NCI-H345 treated with DMSO at 0.1 percent for 48 hours (cell line): ENCODE measurements around the gene ATP7A.
"Not testable (repeated sequence)": the region's sequence is repeated elsewhere in the genome, so short reads cannot be mapped to it uniquely, and the experiment has no call there.

Experiments
- DNase-seq: peaks from one replicate; lab custom pipeline; 2025; ENCODE audit not compliant: unreplicated experiment; lab: John Stamatoyannopoulos, UW

Gene ATP7A

GRCh38 chrX:77945031-77945430 is 34.5 kb downstream of the ATP7A start:
- DNase-seq: not testable (repeated sequence)

DNA sequence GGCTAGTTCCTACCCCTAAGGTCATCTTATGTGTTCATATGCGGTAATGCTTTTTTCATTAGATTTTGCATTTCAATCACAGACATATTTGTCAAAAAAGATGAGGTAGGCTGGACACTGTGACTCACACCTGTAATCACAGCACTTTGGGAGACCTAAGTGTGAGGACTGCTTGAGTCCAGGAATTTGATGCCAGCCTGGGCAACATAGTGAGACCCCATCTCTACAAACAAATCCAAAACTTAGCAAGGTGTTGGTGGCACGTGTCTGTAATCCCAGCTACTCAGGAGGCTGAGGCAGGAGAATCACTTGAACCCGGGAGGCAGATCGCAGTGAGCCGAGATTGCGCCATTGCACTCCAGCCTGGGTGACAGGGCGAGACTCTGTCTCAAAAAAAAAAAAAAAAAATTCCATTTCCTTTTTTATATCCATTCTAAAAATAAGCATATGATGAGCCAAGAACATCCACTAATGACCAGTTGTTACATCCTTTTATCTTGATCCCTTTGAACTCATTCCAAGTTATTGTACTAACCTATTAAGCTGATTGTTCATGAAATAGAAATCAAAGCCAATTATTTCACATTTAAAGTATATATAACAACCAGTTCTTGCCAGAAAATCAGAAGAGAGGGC is 35.5 kb downstream of the ATP7A start:
- no peak for DNase-seq

DNA sequence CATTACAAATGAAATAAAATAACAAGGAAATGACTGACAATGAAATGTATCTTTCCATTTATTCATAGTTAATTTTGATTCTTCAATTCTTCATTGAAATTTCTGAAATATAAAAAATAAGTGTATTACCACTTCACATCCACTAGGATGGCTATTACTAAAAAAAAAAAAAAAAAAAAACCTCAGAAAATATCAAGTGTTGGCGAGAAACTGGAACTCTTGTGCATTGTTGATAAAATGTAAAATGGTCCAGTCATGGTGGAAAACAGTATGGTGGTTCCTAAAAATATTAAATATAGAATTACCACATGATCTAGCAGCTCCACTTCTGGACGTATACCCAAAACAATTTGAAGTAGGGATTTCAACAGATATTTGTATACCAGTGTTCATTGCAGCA is 36.1 kb downstream of the ATP7A start:
- no peak for DNase-seq

GRCh38 chrX:77949840-77950239 is 39.3 kb downstream of the ATP7A start:
- DNase-seq: no peak

- DNase-seq: no peak
These were observed 41.7 kb downstream of the ATP7A start for GRCh38 chrX:77952173-77952572.

GRCh38 chrX:77953302-77953701 is 42.8 kb downstream of the ATP7A start:
- DNase-seq: no peak

GRCh38 chrX:77953708-77954107 is 43.2 kb downstream of the ATP7A start:
- DNase-seq: no peak

GRCh38 chrX:77960567-77960966 is 50.1 kb downstream of the ATP7A start:
- no peak for DNase-seq

- DNase-seq: no peak
These were observed 50.6 kb downstream of the ATP7A start for GRCh38 chrX:77961063-77961462.

- no peak for DNase-seq
These were observed 51.8 kb downstream of the ATP7A start for GRCh38 chrX:77962068-77962902.

DNA sequence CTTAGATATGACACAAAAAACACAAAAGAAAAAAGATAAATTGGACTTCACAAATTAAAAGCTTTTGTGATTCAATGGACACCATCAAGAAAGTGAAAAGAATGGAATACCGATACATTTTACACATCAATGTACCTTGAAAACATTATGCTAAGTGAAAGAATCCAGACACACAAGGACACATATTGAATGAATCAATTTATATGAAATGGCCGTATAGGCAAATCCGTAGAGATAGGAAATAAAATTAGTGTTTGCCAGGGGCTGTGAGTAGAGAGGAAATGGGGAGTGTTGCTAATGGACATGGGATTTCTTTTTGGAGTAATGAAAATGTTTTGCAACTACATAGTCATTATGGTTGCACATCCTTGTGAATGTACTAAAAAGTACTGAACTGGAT is 55.9 kb downstream of the ATP7A start:
- no peak for DNase-seq

GRCh38 chrX:77967631-77968030 is 57.1 kb downstream of the ATP7A start:
- no peak for DNase-seq

GRCh38 chrX:77969538-77969937 is 59.0 kb downstream of the ATP7A start, which contains the start of gene PGAM4:
PGAM4 (minus strand) TSS chrX:77969638; CDS start chrX:77969638, 0 bp downstream.
- no peak for DNase-seq

- DNase-seq: no peak
These were observed 65.3 kb downstream of the ATP7A start for GRCh38 chrX:77975755-77976154.

- DNase-seq: no peak
These were observed 66.6 kb downstream of the ATP7A start for GRCh38 chrX:77977095-77977494.

- DNase-seq: no peak
These were observed 67.0 kb downstream of the ATP7A start for GRCh38 chrX:77977518-77977917.

GRCh38 chrX:77979870-77980269 is 69.4 kb downstream of the ATP7A start:
- DNase-seq: no peak

GRCh38 chrX:78011846-78012245 is 101.4 kb downstream of the ATP7A start:
- no peak for DNase-seq

DNA sequence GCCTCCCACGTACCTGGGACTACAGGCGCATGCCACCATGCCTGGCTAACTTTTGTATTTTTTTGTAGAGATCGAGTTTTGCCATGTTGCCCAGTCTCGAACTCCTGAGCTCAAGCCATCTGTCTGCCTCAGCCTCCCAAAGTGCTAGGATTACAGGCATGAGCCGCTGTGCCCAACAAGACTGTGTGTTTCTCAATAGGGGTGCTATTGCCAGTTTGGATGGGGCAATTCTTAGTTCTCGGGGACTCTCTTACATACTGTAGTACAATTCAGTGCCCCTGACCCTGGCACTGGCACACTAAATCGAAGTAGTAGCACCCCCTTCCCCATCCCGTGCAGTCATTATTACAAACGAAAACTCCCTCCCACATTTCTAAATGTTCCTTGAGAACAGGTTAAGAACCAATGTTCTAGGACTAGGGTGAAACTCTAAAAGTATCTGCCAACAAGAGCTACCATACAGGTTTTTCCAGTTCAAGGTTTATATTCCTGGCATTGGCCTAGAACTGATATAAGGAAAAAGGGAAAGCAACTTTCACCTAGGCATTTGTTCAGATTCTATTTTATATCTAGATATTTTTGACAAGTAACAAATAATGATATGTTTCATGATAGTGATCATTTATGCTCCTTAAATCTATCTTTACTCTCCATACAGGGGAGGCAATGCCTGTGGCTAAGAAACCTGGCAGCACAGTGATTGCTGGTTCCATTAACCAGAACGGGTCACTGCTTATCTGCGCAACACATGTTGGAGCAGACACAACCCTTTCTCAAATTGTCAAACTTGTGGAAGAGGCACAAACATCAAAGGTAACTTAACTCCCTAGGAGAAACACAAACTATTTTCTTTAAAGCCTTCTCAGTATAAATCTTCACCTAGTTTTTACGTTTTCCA is 109.3 kb downstream of the ATP7A start:
- no peak for DNase-seq

- peak; percentile 10 for DNase-seq
These were observed 114.0 kb downstream of the ATP7A start for GRCh38 chrX:78024349-78025059.

DNA sequence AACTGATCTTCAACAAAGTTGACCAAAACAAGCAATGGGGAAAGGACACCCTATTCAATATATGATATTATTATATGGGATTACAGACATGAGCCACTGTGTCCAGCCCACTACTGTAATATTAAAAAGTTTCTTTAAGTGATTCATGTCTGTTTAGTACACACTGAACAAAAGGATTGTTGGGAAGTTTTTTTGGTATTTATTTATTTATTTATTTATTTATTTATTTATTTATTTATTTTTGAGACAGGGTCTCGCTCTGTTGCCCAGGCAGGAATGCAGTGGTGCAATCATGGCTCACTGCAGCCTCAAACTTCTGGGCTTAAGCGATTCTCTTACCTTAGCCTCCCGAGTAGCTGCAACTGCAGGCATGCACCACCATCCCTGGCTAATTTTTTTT is 117.3 kb downstream of the ATP7A start:
- no peak for DNase-seq
